Sigmoid colon (tissue), 7 donors: ENCODE results near the gene AGBL1. TPM values are rescaled to one million over a fixed set of nuclear protein-coding genes. Genes with fewer than 3 reads are reported as not detected.

Experiments
- DNase-seq: peaks from one replicate; pipeline ENCODE4 v3.0.0-alpha.2; 2019
- H3K27ac ChIP-seq, 4 donors: fragments of 200-600 bp; sonication (generic); one replicate each; pipeline ENCODE4 v1.5.1; 2016 to 2019; ENCODE audit warnings: mild to moderate bottlenecking in 1 of 4
- H3K27me3 ChIP-seq, 3 donors: fragments of 200-600 bp; sonication (generic); one replicate each; pipeline ENCODE4 v1.5.1; 2019; ENCODE audit warnings: mild to moderate bottlenecking in 1 of 3
- H3K36me3 ChIP-seq, 4 donors: fragments of 200-600 bp; sonication (generic); one replicate each; pipeline ENCODE4 v1.5.1; 2016 to 2019
- H3K4me1 ChIP-seq, 4 donors: fragments of 200-600 bp; sonication (generic); one replicate each; pipeline ENCODE4 v1.5.1; 2017 to 2019
- H3K4me3 ChIP-seq, 4 donors: fragments of 200-600 bp; sonication (generic); one replicate each; pipeline ENCODE4 v1.5.1; 2017 to 2019; ENCODE audit warnings: mild to moderate bottlenecking in 2 of 4, moderate library complexity in 1 of 4
- H3K9me3 ChIP-seq, 4 donors: fragments of 200-600 bp in 3 of 4; sonication (generic) in 3 of 4; one replicate each; pipeline versions ENCODE4 v1.5.1 to v1.6.1; 2013 to 2019
- CTCF ChIP-seq, 4 experiments: fragments of 450-650 bp in 3 of 4; fragments of 200-600 bp in 1 of 4; IDR thresholded peaks; one replicate each; pipeline ENCODE4 v1.5.1; 2016 to 2019; ENCODE audit warnings: antibody characterized with exemption in 4 of 4, mild to moderate bottlenecking in 3 of 4, moderate library complexity in 2 of 4
- EP300 ChIP-seq, 4 donors: sonication (generic); formaldehyde crosslinking; IDR thresholded peaks; one replicate each; pipeline ENCODE4 v1.6.1; 2017; ENCODE audit warnings: antibody characterized with exemption in 4 of 4
- POLR2A ChIP-seq, 2 donors: fragments of 450-650 bp; IDR thresholded peaks; one replicate each; pipeline ENCODE4 v1.6.1; 2016; ENCODE audit warnings: antibody characterized with exemption in 2 of 2, mild to moderate bottlenecking in 2 of 2, moderate library complexity in 2 of 2
- POLR2AphosphoS5 ChIP-seq, 4 donors: sonication (generic); formaldehyde crosslinking; IDR thresholded peaks; one replicate each; pipeline ENCODE4 v1.6.1; 2017; ENCODE audit warnings: antibody characterized with exemption in 4 of 4
- WGBS, 2 donors: extraction: QIAGEN DNeasy Blood & Tissue Kit; methylation state at CpG; one replicate each; pipeline ENCODE4 v1.1.7; 2013; 5-methylcytosine and 5-hydroxymethylcytosine counted together
- intact Hi-C: fragments of 100-400 bp; cut with DNase I; formaldehyde crosslinking; loops from one replicate; pipeline ENCODE4 v1.15.1; 2023
- polyA plus RNA-seq, 3 donors: library from polyadenylated mRNA; stranded (reverse); fragments of 200-250 nt; gene quantifications; one replicate each; pipeline ENCODE4 v1.2.3, GENCODE V29; 2013
- total RNA-seq, 4 donors: library from RNA; depleted of rRNA; stranded (reverse); fragments of >200 nt; gene quantifications; one replicate each; pipeline ENCODE4 v1.1.0, GENCODE V29; 2016
- donor health status: healthy with polysubstance abuse.
- donor health status: Bipolar disorder and iron deficiency.
- donor health status: healthy.

The AGBL1 gene
- total and polyA plus RNA-seq, 7 donors: 0.16 to 0.28 TPM; not detected in 5

DNA sequence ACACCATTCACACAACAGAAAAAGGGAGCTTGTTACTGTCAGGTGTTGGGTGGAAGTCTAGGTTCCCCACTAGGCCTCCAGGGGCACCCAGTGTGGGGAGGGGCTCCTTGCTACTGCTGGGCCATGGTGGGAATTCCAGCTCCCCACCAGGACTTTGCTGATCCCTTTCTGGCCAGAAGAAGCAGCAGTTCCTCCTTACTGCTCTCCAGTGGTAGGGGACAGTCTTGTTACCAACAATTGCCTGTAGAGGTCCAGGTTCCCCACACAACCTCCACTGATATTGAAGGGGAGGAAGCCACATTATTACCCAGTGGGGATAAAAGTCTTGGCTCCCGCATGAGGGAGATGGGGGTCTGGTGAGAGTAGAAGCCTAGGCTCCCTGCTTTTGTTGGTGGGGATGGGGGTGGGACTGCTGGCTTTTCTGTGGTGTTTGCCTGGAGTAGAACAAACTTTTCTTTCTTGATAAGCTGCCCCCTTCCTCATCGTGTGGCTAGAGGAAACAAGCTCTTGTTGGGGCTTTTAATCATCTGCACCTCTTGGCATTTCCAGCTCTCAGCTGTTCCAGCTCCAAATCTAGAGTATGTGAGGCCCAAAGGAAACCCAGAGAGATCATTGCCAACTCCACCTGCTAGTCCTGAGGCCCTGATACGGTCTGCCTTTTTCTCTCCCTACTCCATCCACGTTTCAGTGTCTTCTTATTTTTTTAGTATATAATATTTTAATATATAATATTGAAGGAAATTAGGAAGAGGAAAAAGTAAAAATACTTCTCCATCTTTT lies 824.2 kb downstream of the AGBL1 start:
- no peaks in the 10 kb centered on the region for H3K9me3 ChIP-seq
- 45 to 47% methylated on average over 4 of the region's 4 CpGs for WGBS, 2 donors
- TF ChIP-seq POLR2A (IDR thresholded peaks at IDR 0.05) (no peak), EP300 (IDR thresholded peaks at IDR 0.05) (no peak), POLR2AphosphoS5 (IDR thresholded peaks at IDR 0.05) (no peak), CTCF (IDR thresholded peaks at IDR 0.05) (no peak)
- no peak overlapping the region for H3K4me3 ChIP-seq
- no peaks in the 10 kb centered on the region for H3K36me3 ChIP-seq
- H3K4me1 ChIP-seq: peaks cover 0 to 10% (median 5%) of the 10 kb centered on the region in 4 donors
- no peak for DNase-seq
- intact Hi-C loops: no loop called here
- no peaks in the 10 kb centered on the region for H3K27me3 ChIP-seq
- H3K27ac ChIP-seq: no peak overlapping the region

- DNase-seq: no peak
- H3K9me3 ChIP-seq: no peaks in the 10 kb centered on the region
- H3K4me3 ChIP-seq: no peak overlapping the region
- no peak overlapping the region for H3K27ac ChIP-seq
- intact Hi-C loops: no loop called here
- TF ChIP-seq CTCF (IDR thresholded peaks at IDR 0.05) (no peak), EP300 (IDR thresholded peaks at IDR 0.05) (no peak), POLR2AphosphoS5 (IDR thresholded peaks at IDR 0.05) (no peak), POLR2A (IDR thresholded peaks at IDR 0.05) (no peak)
- WGBS, 2 donors: 43 to 51% methylated on average over 3 of the region's 3 CpGs
- peaks cover 0 to 10% (median 5%) of the 10 kb centered on the region in 4 donors for H3K4me1 ChIP-seq
- no peaks in the 10 kb centered on the region for H3K27me3 ChIP-seq
- H3K36me3 ChIP-seq: no peaks in the 10 kb centered on the region
Measured at GRCh38 chr15:86905625-86906256, 826.1 kb downstream of the AGBL1 start.

DNA sequence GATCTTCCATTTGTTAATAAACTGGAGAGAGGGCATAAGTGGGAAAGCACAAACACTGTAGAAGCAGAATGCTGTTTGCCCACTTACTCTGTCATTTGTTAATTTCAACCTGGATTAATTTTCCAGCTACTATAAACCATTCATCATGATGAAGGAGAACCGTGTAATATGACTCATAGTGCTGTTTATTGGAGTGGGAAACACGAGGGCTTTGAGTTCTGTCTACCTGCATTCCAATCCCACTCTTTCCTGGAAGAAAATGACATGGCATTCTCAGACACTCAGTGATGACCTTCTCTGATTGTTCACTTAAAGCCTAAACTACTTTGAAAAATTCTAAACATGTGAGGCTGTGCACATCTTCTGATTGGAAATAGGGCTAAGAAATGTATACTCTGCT lies 826.7 kb downstream of the AGBL1 start:
- H3K27ac ChIP-seq: no peak overlapping the region
- TF ChIP-seq POLR2AphosphoS5 (IDR thresholded peaks at IDR 0.05) (no peak), CTCF (IDR thresholded peaks at IDR 0.05) (no peak), POLR2A (IDR thresholded peaks at IDR 0.05) (no peak)
- H3K36me3 ChIP-seq: no peaks in the 10 kb centered on the region
- no peaks in the 10 kb centered on the region for H3K9me3 ChIP-seq
- H3K4me3 ChIP-seq: no peak overlapping the region
- peaks cover 0 to 10% (median 5%) of the 10 kb centered on the region in 4 donors for H3K4me1 ChIP-seq
- 7 to 28% methylated on average over 2 of the region's 2 CpGs for WGBS, 2 donors
- H3K27me3 ChIP-seq: no peaks in the 10 kb centered on the region
- intact Hi-C loops: no loop called here
- no peak for DNase-seq

- Histone ChIP-seq H3K27ac (no peak overlapping the region), H3K4me3 (no peak overlapping the region), H3K27me3 (no peaks in the 10 kb centered on the region), H3K36me3 (no peaks in the 10 kb centered on the region), H3K9me3 (no peaks in the 10 kb centered on the region), H3K4me1 (peaks cover 0 to 7% (median 3%) of the 10 kb centered on the region in 4 donors)
- no peak for TF ChIP-seq CTCF (IDR thresholded peaks at IDR 0.05)
- no peak for TF ChIP-seq POLR2AphosphoS5 (IDR thresholded peaks at IDR 0.05)
- no peak for TF ChIP-seq POLR2A (IDR thresholded peaks at IDR 0.05)
- no peak for TF ChIP-seq EP300 (IDR thresholded peaks at IDR 0.05)
- intact Hi-C loops: no loop called here
- DNase-seq: no peak
- 68 to 69% methylated on average over 5 of the region's 5 CpGs for WGBS, 2 donors
Measured at GRCh38 chr15:86911022-86911421, 831.4 kb downstream of the AGBL1 start.
